Psoas muscle (tissue), 8 donors: ENCODE data around the gene COL8A2. TPM values are rescaled to one million over a fixed set of nuclear protein-coding genes. Genes with fewer than 3 reads are reported as not detected.

Experiments used
- ATAC-seq, 4 donors: fragments of 200-7000 bp; cut with Tn5 transposase; one replicate each; pipeline ENCODE4 v1.9.1; 2020; ENCODE audit warnings: moderate library complexity in 3 of 4, mild to moderate bottlenecking in 2 of 4
- DNase-seq, 2 donors: peaks; one replicate each; pipeline ENCODE4 v3.0.0-alpha.2; 2020
- H3K27ac ChIP-seq: fragments of 200-600 bp; one replicate; pipeline ENCODE4 v1.8.0; 2022
- H3K27me3 ChIP-seq, 3 donors: fragments of 200-600 bp in 1 of 3; one replicate each; pipeline versions ENCODE4 v1.6.1 to v1.8.0; 2013 to 2022; ENCODE audit warnings: low read length in 2 of 3, mild to moderate bottlenecking in 2 of 3, moderate library complexity in 1 of 3; ENCODE audit not compliant: insufficient read depth in 3 of 3
- H3K36me3 ChIP-seq, 2 donors: fragments of 200-600 bp in 1 of 2; one replicate each; pipeline versions ENCODE4 v1.6.1 to v1.8.0; 2013 to 2022; ENCODE audit warnings: low read depth in 1 of 2, mild to moderate bottlenecking in 1 of 2, moderate library complexity in 1 of 2; ENCODE audit not compliant: insufficient read depth in 1 of 2
- H3K4me1 ChIP-seq: fragments of 200-600 bp; one replicate; pipeline ENCODE4 v1.8.0; 2022
- H3K4me3 ChIP-seq: fragments of 200-600 bp; one replicate; pipeline ENCODE4 v1.8.0; 2022; ENCODE audit warnings: mild to moderate bottlenecking
- H3K9me3 ChIP-seq: fragments of 200-600 bp; one replicate; pipeline ENCODE4 v1.8.0; 2022
- WGBS, 3 donors: extraction: QIAGEN DNeasy Blood & Tissue Kit; methylation state at CpG; one replicate each; pipeline versions ENCODE4 v1.1.6 to v1.1.7; 2013; 5-methylcytosine and 5-hydroxymethylcytosine counted together
- intact Hi-C, 2 donors: fragments of 100-400 bp; cut with DNase I; formaldehyde crosslinking; loops; one replicate each; pipeline versions ENCODE4 v1.11.0 to v1.14.2; 2022
- polyA plus RNA-seq, 3 donors: library from polyadenylated mRNA; stranded (reverse); fragments of 200-250 nt; gene quantifications; one replicate each; pipeline ENCODE4 v1.2.3, GENCODE V29; 2013
- total RNA-seq, 4 donors: library from RNA; stranded (reverse); fragmentation: NEBNext Ultra II Directional in 2 of 4; extraction: Animal tissue kit (Norgen Biotek cat#: 25700) in 2 of 4; gene quantifications; one replicate each; pipeline versions ENCODE4 v1.2.1 to v1.2.4, GENCODE V29; 2021 to 2023
- TF ChIP-seq, protein P1 (sequence below): fragments of 200-600 bp; IDR thresholded peaks from one replicate; pipeline ENCODE4 v1.8.0; 2022; ENCODE audit warnings: antibody characterized with exemption
- donor health status: healthy with polysubstance abuse.
- donor health status: DM: no; HTN: no; CAD: no; lungs with moderate emphysema.
- donor health status: Bipolar disorder and iron deficiency.
- donor health status: healthy.
- donor health status: DM: yes; HTN: yes; CAD: no.
- donor health status: DM: no; HTN: no; CAD: no.
- donor health status: DM: no; HTN: no; CAD: no.
- donor health status: DM: yes; HTN: yes; CAD: no.

The COL8A2 gene
- total and polyA plus RNA-seq, 7 donors: 0.06 to 0.41 (median 0.15) TPM

- Histone ChIP-seq H3K4me1 (no peaks in the 10 kb centered on the region), H3K27me3 (no peaks in the 10 kb centered on the region), H3K36me3 (no peaks in the 10 kb centered on the region), H3K9me3 (no peaks in the 10 kb centered on the region), H3K4me3 (no peak overlapping the region), H3K27ac (no peak overlapping the region)
- DNase-seq: no peak
- no peak for ATAC-seq
- WGBS, 3 donors: 64 to 74% (median 65%) methylated on average over 2 of the region's 2 CpGs
- TF ChIP-seq, protein P1, sequence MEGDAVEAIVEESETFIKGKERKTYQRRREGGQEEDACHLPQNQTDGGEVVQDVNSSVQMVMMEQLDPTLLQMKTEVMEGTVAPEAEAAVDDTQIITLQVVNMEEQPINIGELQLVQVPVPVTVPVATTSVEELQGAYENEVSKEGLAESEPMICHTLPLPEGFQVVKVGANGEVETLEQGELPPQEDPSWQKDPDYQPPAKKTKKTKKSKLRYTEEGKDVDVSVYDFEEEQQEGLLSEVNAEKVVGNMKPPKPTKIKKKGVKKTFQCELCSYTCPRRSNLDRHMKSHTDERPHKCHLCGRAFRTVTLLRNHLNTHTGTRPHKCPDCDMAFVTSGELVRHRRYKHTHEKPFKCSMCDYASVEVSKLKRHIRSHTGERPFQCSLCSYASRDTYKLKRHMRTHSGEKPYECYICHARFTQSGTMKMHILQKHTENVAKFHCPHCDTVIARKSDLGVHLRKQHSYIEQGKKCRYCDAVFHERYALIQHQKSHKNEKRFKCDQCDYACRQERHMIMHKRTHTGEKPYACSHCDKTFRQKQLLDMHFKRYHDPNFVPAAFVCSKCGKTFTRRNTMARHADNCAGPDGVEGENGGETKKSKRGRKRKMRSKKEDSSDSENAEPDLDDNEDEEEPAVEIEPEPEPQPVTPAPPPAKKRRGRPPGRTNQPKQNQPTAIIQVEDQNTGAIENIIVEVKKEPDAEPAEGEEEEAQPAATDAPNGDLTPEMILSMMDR: no peak
- intact Hi-C loops: no loop called here
Observed at GRCh38 chr1:36070349-36070748, 54.7 kb downstream of the COL8A2 start.

DNA sequence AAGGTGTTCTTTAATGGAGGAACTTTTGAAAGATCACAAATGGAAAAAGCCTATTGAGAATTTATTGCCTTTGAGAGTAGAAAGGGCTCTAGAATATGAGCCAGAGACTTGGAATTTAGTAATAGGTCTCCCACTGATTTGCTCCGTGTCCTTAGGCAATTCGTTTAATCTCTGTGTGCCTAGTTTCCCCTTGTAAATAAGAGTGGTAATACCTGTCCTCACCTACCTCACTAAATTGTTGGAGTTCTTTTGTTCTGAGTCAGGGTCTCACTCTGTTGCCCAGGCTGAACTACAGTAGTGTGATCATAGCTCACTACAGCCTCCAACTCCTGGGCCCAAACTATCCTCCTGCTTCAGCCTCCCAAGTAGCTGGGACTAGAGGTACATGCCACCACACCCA, 56.2 kb downstream of the COL8A2 start:
- Histone ChIP-seq H3K4me3 (no peak overlapping the region), H3K36me3 (no peaks in the 10 kb centered on the region), H3K4me1 (no peaks in the 10 kb centered on the region), H3K9me3 (no peaks in the 10 kb centered on the region), H3K27ac (no peak overlapping the region), H3K27me3 (no peaks in the 10 kb centered on the region)
- 74 to 90% (median 88%) methylated on average over 2 of the region's 2 CpGs for WGBS, 3 donors
- ATAC-seq: no peak
- intact Hi-C loops: no loop called here
- no peak for DNase-seq
- TF ChIP-seq, protein P1: no peak

- intact Hi-C loops: no loop called here
- Histone ChIP-seq H3K4me3 (no peak overlapping the region), H3K36me3 (no peaks in the 10 kb centered on the region), H3K9me3 (no peaks in the 10 kb centered on the region), H3K4me1 (no peaks in the 10 kb centered on the region), H3K27ac (no peak overlapping the region), H3K27me3 (no peaks in the 10 kb centered on the region)
- ATAC-seq: no peak
- no peak for DNase-seq
- TF ChIP-seq, protein P1: no peak
Observed at GRCh38 chr1:36067871-36068270, 57.2 kb downstream of the COL8A2 start.

- H3K4me1 ChIP-seq: no peaks in the 10 kb centered on the region
- WGBS, 3 donors: 92 to 97% (median 96%) methylated on average over 1 of the region's 1 CpG
Observed at GRCh38 chr1:36062315-36062714, 62.7 kb downstream of the COL8A2 start.

GRCh38 chr1:36055706-36056105, 69.3 kb downstream of the COL8A2 start:
- Histone ChIP-seq H3K27ac (no peak overlapping the region), H3K36me3 (peaks cover 0 to 34% of the 10 kb centered on the region in 2 donors), H3K9me3 (no peaks in the 10 kb centered on the region), H3K27me3 (no peaks in the 10 kb centered on the region), H3K4me3 (no peak overlapping the region), H3K4me1 (no peaks in the 10 kb centered on the region)
- intact Hi-C loops: loop anchor here in 1 of 2 donors (10.0 kb wide), 1 partner anchor 211 kb away; no protein-coding TSS in a partner anchor
- WGBS, 3 donors: 90 to 93% (median 90%) methylated on average over 5 of the region's 5 CpGs
- no peak for DNase-seq
- TF ChIP-seq, protein P1: no peak
- ATAC-seq: no peak

More at GRCh38 chr1:36062315-36062714, 62.7 kb downstream of the COL8A2 start:
- DNase-seq (no peak), ATAC-seq (no peak)
- Histone ChIP-seq H3K27ac (no peak overlapping the region), H3K4me3 (no peak overlapping the region), H3K27me3 (no peaks in the 10 kb centered on the region), H3K36me3 (peaks cover 0 to 21% of the 10 kb centered on the region in 2 donors), H3K9me3 (no peaks in the 10 kb centered on the region)
- TF ChIP-seq, protein P1: no peak
- intact Hi-C loops: no loop called here
